ENCODE measurements around the gene SKIL.

The SKIL gene

DNA sequence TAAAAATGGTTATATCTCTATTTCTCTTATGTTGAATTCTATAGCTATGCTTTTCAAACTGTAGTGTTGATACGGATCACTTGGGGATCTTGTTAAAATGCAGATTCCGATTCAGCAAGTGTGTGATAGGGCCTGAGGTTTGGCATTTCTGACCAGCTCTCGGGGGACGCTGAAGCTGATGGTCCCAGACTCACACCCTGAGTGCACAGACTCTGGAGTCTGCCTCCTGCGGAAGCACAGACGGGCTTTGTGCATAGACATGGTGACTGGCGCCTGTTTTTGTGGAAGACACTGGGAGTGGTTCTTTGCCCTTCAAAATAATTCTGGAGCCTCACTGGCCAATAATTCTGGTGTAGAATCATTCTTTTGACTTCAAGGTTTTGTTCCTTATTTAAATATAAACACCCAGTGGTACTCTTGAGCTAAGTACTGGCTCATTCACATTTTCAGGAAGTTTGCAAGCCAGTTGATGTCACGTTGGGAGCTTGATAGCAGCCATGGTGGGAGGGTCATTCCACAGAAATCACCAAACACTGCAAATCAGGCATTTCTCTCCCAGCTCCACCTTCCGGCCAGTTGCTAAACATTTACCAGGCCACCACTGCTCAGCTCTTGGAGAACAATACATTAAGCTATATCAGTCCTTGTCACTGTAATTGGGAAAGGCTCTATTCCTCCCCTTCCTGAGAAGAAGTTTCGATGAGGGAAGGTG lies 80.3 kb downstream of the SKIL start:
- no peak for DNase-seq (ENCODE audit: low spot score)

- no peak for DNase-seq (ENCODE audit: low spot score)
These were observed 81.3 kb downstream of the SKIL start for GRCh38 chr3:170438836-170439235.

GRCh38 chr3:170440344-170440743 lies 82.8 kb downstream of the SKIL start:
- no peak for DNase-seq (ENCODE audit: low spot score)

DNA sequence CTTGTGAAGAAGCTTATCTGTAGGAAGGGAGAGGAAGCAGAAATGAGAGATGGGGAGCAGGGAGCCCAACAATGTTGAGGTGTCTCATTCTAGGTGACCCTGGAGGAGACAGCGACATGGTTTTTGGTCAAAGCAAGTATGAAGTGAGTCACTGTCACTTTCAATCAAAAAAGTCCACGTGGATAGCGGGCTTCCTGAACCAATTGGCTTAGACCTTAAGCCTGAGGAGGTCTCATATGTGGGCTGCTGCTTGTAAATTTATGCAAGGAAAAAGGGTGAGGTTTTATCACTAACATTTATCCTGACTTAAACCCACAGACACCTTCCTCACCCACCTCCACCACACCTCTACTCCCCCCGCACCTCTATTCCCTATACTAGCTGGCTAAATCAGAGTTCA lies 83.9 kb downstream of the SKIL start:
- no peak for DNase-seq (ENCODE audit: low spot score)

DNA sequence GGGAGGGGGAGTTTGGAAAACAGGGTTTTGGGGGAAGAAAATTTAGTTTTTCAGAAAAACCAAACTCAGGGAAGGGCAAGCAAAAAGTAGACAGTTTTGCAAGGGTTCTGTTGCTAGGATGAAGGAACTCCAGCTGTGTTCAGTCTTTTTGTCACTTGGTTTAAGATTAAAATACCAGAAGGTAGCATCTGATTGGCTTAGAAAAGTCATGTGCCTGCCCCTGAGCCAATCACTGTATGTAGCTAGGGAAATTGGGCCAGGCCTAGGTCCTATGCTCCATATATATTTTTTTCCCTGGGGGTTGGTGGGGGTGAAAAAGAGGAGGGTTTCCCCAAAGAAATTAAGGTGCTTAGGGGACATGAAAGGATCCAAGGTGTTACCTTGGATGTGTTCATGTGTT lies 85.4 kb downstream of the SKIL start:
- no peak for DNase-seq (ENCODE audit: low spot score)

DNA sequence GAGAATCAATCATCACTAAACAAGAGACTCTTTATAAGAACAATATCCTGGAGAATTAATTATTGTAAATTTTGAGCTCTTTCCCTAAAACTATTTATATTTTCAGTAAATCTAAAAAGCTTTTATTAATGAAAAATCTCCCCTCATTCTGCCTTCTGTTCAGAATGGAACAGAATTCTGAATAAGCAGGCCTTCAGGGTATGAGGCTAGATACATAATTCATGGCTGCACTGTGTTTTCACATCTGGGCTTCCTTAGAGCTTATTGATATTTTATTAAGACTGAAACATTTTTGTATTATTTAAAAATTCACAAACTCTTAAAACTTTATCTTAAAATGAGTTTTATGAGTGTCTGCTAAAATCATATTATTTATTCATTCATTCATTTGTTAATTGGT lies 85.9 kb downstream of the SKIL start:
- DNase-seq (ENCODE audit: low spot score), result no peak

Data from germinal center (tissue), 1 donor.